Psoas muscle (tissue), 8 donors: ENCODE data around the gene MS4A18. TPM values are rescaled to one million over a fixed set of nuclear protein-coding genes. Genes with fewer than 3 reads are reported as not detected.

Experiments
- ATAC-seq, 4 donors: fragments of 200-7000 bp; cut with Tn5 transposase; one replicate each; pipeline ENCODE4 v1.9.1; 2020; ENCODE audit warnings: moderate library complexity in 3 of 4, mild to moderate bottlenecking in 2 of 4
- DNase-seq, 2 donors: peaks; one replicate each; pipeline ENCODE4 v3.0.0-alpha.2; 2020
- H3K27ac ChIP-seq: fragments of 200-600 bp; one replicate; pipeline ENCODE4 v1.8.0; 2022
- H3K27me3 ChIP-seq, 3 donors: fragments of 200-600 bp in 1 of 3; one replicate each; pipeline versions ENCODE4 v1.6.1 to v1.8.0; 2013 to 2022; ENCODE audit warnings: low read length in 2 of 3, mild to moderate bottlenecking in 2 of 3, moderate library complexity in 1 of 3; ENCODE audit not compliant: insufficient read depth in 3 of 3
- H3K36me3 ChIP-seq, 2 donors: fragments of 200-600 bp in 1 of 2; one replicate each; pipeline versions ENCODE4 v1.6.1 to v1.8.0; 2013 to 2022; ENCODE audit warnings: low read depth in 1 of 2, mild to moderate bottlenecking in 1 of 2, moderate library complexity in 1 of 2; ENCODE audit not compliant: insufficient read depth in 1 of 2
- H3K4me1 ChIP-seq: fragments of 200-600 bp; one replicate; pipeline ENCODE4 v1.8.0; 2022
- H3K4me3 ChIP-seq: fragments of 200-600 bp; one replicate; pipeline ENCODE4 v1.8.0; 2022; ENCODE audit warnings: mild to moderate bottlenecking
- H3K9me3 ChIP-seq: fragments of 200-600 bp; one replicate; pipeline ENCODE4 v1.8.0; 2022
- WGBS, 3 donors: extraction: QIAGEN DNeasy Blood & Tissue Kit; methylation state at CpG; one replicate each; pipeline versions ENCODE4 v1.1.6 to v1.1.7; 2013; 5-methylcytosine and 5-hydroxymethylcytosine counted together
- intact Hi-C, 2 donors: fragments of 100-400 bp; cut with DNase I; formaldehyde crosslinking; loops; one replicate each; pipeline versions ENCODE4 v1.11.0 to v1.14.2; 2022
- polyA plus RNA-seq, 3 donors: library from polyadenylated mRNA; stranded (reverse); fragments of 200-250 nt; gene quantifications; one replicate each; pipeline ENCODE4 v1.2.3, GENCODE V29; 2013
- total RNA-seq, 4 donors: library from RNA; stranded (reverse); fragmentation: NEBNext Ultra II Directional in 2 of 4; extraction: Animal tissue kit (Norgen Biotek cat#: 25700) in 2 of 4; gene quantifications; one replicate each; pipeline versions ENCODE4 v1.2.1 to v1.2.4, GENCODE V29; 2021 to 2023
- TF ChIP-seq, protein P1 (sequence below): fragments of 200-600 bp; IDR thresholded peaks from one replicate; pipeline ENCODE4 v1.8.0; 2022; ENCODE audit warnings: antibody characterized with exemption
- donor health status: healthy with polysubstance abuse.
- donor health status: DM: no; HTN: no; CAD: no; lungs with moderate emphysema.
- donor health status: Bipolar disorder and iron deficiency.
- donor health status: healthy.
- donor health status: DM: yes; HTN: yes; CAD: no.
- donor health status: DM: no; HTN: no; CAD: no.
- donor health status: DM: no; HTN: no; CAD: no.
- donor health status: DM: yes; HTN: yes; CAD: no.

Gene MS4A18
- total and polyA plus RNA-seq, 7 donors = not detected

DNA sequence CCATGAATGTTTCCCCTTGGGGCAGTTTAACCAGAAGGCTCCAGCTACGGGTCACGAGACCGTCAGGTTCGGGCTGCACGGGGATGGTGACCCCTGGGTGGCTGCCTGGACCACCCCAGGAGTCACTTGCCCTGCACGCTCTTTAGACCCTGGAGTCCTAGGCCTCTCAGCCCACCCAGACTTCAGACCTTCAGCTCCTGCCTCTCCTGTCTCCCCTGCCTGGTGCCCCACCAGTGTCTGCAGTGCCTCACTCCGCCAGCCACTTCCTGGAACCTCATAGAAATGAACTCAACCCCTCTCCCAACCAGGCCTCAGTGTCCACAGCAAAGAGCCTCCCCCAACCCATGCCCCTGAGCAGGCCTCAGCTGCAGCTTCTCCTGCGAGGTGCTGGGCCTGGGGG is 48.1 kb downstream of the MS4A18 start:
- H3K9me3 ChIP-seq = no peaks in the 10 kb centered on the region
- no peak overlapping the region for H3K27ac ChIP-seq
- intact Hi-C loops = no loop called here
- ATAC-seq (no peak), DNase-seq (no peak)
- no peaks in the 10 kb centered on the region for H3K36me3 ChIP-seq
- TF ChIP-seq, protein P1, sequence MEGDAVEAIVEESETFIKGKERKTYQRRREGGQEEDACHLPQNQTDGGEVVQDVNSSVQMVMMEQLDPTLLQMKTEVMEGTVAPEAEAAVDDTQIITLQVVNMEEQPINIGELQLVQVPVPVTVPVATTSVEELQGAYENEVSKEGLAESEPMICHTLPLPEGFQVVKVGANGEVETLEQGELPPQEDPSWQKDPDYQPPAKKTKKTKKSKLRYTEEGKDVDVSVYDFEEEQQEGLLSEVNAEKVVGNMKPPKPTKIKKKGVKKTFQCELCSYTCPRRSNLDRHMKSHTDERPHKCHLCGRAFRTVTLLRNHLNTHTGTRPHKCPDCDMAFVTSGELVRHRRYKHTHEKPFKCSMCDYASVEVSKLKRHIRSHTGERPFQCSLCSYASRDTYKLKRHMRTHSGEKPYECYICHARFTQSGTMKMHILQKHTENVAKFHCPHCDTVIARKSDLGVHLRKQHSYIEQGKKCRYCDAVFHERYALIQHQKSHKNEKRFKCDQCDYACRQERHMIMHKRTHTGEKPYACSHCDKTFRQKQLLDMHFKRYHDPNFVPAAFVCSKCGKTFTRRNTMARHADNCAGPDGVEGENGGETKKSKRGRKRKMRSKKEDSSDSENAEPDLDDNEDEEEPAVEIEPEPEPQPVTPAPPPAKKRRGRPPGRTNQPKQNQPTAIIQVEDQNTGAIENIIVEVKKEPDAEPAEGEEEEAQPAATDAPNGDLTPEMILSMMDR = no peak
- no peak overlapping the region for H3K4me3 ChIP-seq
- H3K4me1 ChIP-seq = no peaks in the 10 kb centered on the region
- 77 to 81% (median 81%) methylated on average over 8 of the region's 8 CpGs for WGBS, 3 donors
- peaks cover 0 to 5% (median 2%) of the 10 kb centered on the region in 3 donors for H3K27me3 ChIP-seq

DNA sequence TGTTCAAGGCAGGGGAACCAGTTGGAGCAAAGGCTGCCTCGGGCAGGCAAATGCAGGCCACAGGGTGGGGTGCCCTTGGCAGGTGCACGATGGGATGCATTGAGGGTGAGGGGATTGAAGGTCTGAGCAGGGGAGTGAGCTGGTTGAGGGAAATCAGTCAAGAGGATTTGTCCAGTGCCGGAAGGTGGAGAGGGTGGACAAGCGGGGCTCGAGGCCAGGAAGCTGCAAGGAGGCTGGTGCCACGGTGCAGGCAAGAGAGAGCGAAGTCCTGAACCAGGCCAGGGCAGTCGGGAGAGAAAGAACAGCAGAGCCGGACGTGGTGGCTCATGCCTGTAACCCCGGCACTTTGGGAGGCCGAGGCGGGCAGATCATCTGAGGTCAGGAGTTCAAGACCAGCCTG is 50.2 kb downstream of the MS4A18 start:
- 74 to 84% (median 79%) methylated on average over 12 to 13 of the region's 13 CpGs for WGBS, 3 donors

DNA sequence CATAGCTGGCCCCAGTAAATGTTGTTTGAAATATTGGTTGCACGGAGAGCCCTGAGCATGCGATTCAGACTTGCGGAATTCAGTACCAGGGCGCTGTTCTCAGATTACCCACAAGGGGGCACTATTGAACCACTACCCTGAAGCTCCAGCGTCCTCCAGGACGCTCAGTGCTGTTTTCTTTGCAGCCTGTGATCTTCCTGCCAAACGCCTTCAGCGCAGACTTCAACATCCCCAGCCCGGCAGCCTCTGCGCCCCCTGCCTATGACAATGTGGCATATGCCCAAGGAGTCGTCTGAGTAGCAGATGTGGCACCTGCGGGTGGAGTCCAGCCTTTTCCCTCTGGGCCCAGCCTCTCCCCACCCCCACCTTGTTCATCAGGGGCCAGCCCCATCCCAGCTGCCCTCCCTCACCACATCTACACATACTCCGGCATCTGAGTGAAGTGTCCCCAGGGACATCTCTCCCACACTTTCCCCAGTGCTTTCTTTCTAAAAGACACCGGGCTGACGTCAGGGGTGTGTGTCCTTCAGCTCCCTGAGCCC is 51.0 kb downstream of the MS4A18 start:
- 9 to 12% (median 9%) methylated on average over 15 of the region's 15 CpGs for WGBS, 3 donors
- Histone ChIP-seq H3K27ac (peak overlapping the region; percentile 42), H3K27me3 (peaks cover 0 to 5% (median 0%) of the 10 kb centered on the region in 3 donors), H3K4me3 (no peak overlapping the region), H3K4me1 (no peaks in the 10 kb centered on the region), H3K9me3 (no peaks in the 10 kb centered on the region), H3K36me3 (no peaks in the 10 kb centered on the region)
- ATAC-seq = peak; percentile 90 to 93 (median 92)
- DNase-seq = peak; percentile 76 to 81
- TF ChIP-seq, protein P1 = peak; percentile 89
- intact Hi-C loops = loop anchor here (5.0 kb wide), 1 partner anchor 122 kb away; no protein-coding TSS in a partner anchor

More for the DNA sequence above, 50.2 kb downstream of the MS4A18 start:
- Histone ChIP-seq H3K4me1 (no peaks in the 10 kb centered on the region), H3K9me3 (no peaks in the 10 kb centered on the region), H3K27ac (no peak overlapping the region), H3K4me3 (no peak overlapping the region), H3K36me3 (no peaks in the 10 kb centered on the region), H3K27me3 (peaks cover 0 to 5% (median 0%) of the 10 kb centered on the region in 3 donors)
- no peak for ATAC-seq
- no peak for DNase-seq
- TF ChIP-seq, protein P1 = no peak
- intact Hi-C loops = loop anchor here (5.0 kb wide), 1 partner anchor 123 kb away; no protein-coding TSS in a partner anchor

DNA sequence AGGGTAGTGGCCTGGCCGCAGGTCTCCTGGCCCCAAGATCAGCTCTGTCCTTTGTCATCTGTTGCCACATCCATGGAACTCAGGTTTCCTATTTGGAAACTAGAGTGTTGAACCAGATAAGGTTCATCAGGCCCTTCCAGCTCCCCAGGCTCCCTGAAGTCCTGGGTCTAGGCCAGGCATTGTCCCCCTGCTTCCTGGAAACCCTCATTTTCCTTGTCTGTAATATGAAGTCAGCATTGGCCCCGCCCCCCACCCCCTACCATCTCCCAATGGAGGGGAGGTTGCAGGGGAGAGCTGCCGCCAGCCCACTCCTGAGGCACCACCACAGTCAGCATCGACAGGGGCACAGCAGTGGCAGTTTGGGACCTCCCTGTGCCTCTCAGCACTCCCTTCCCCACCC is 51.6 kb downstream of the MS4A18 start:
- no peak for ATAC-seq

More for the DNA sequence above, 51.6 kb downstream of the MS4A18 start:
- H3K27ac ChIP-seq = peak overlapping the region; percentile 42
- no peaks in the 10 kb centered on the region for H3K36me3 ChIP-seq
- peaks cover 0 to 5% (median 0%) of the 10 kb centered on the region in 3 donors for H3K27me3 ChIP-seq
- no peak for DNase-seq
- no peaks in the 10 kb centered on the region for H3K9me3 ChIP-seq
- WGBS, 3 donors = 71% methylated on average over 4 of the region's 4 CpGs
- intact Hi-C loops = loop anchor here (5.0 kb wide), 1 partner anchor 121 kb away; no protein-coding TSS in a partner anchor
- H3K4me1 ChIP-seq = no peaks in the 10 kb centered on the region
- H3K4me3 ChIP-seq = no peak overlapping the region
- TF ChIP-seq, protein P1 = no peak
